Measurements from ENCODE around the gene NOL8. TPM values are rescaled to one million over a fixed set of nuclear protein-coding genes. Genes with fewer than 3 reads are reported as not detected.

NOL8 gene
- polyA plus RNA-seq, 4 donors = 11.3 to 39.9 (median 13.1) TPM

- Histone ChIP-seq H3K27ac (ENCODE audit: low read depth in 1 of 3, low read length in 2 of 3) (no peak overlapping the region), H3K9me3 (ENCODE audit: control insufficient read depth in 2 of 2, insufficient read depth in 1 of 2, low read depth in 1 of 2, low read length in 1 of 2) (no peaks in the 10 kb centered on the region), H3K4me3 (ENCODE audit: low read depth in 1 of 3, low read length in 3 of 3) (no peak overlapping the region), H3K36me3 (ENCODE audit: control insufficient read depth in 3 of 3, insufficient read depth in 2 of 3, low read depth in 1 of 3, low read length in 3 of 3) (peaks cover 24 to 38% (median 27%) of the 10 kb centered on the region in 3 donors), H3K27me3 (ENCODE audit: control insufficient read depth in 3 of 3, insufficient read depth in 3 of 3, low read length in 3 of 3) (no peaks in the 10 kb centered on the region), H3K4me1 (ENCODE audit: control insufficient read depth in 3 of 3, insufficient read depth in 2 of 3, low read depth in 1 of 3, low read length in 2 of 3) (peaks cover 0 to 6% (median 0%) of the 10 kb centered on the region in 3 donors)
- WGBS, 3 donors = 64 to 84% (median 69%) methylated on average over 3 of the region's 3 CpGs
- FAIRE-seq = no peak
- peak; percentile 41 to 58 for DNase-seq
These were observed 77.2 kb downstream of the NOL8 start for GRCh38 chr9:92247981-92248380.

Other genes with a start within 250 kb of the NOL8 start
- 10 to 100 TPM; 13.4 to 86.5 (median 37.9) TPM for gene SPTLC1, start 209.9 kb downstream of the NOL8 start, polyA plus RNA-seq
- 10 to 100 TPM in 2 of 4 donors, 1 to 10 TPM in 2; 5.1 to 54.4 (median 28.4) TPM for gene IARS1, start 31.7 kb downstream of the NOL8 start, polyA plus RNA-seq
- gene CENPP, start 603 bp upstream of the NOL8 start, polyA plus RNA-seq = 1 to 10 TPM in 2 of 4 donors, under 1 TPM in 2; 0.22 to 3.5 (median 2.0) TPM
- gene OGN, start 79.2 kb upstream of the NOL8 start, polyA plus RNA-seq = 10 to 100 TPM in 1 of 4 donors, 1 to 10 TPM in 2, not detected in 1; 1.1 to 59.2 (median 6.7) TPM
- 1 to 10 TPM in 1 of 4 donors, under 1 TPM in 2, not detected in 1; 0.10 to 3.6 (median 0.27) TPM for gene OMD, start 99.1 kb upstream of the NOL8 start, polyA plus RNA-seq
- gene ASPN, start 157.2 kb upstream of the NOL8 start, polyA plus RNA-seq = 1 to 10 TPM in 3 of 4 donors, under 1 TPM in 1; 0.22 to 8.9 (median 2.2) TPM
- gene ECM2, start 210.6 kb upstream of the NOL8 start, polyA plus RNA-seq = 1 to 10 TPM; 1.9 to 6.0 (median 2.6) TPM

Data from small intestine (tissue), 7 donors.